Osteoblast (primary cell): ENCODE measurements around the gene EVA1A. TPM values are rescaled to one million over a fixed set of nuclear protein-coding genes. Genes with fewer than 3 reads are reported as not detected.

Experiments used
- DNase-seq: peaks from one replicate; pipeline ENCODE4 v3.0.0; 2011; ENCODE audit warnings: low spot score, mixed read lengths; ENCODE audit not compliant: insufficient read length; ENCODE audit errors: missing footprints
- H2AFZ ChIP-seq: 2 replicates; pipeline ENCODE4 v1.6.0; 2011; ENCODE audit warnings: mild to moderate bottlenecking, low read length
- H3K27ac ChIP-seq: 2 replicates; pipeline ENCODE4 v1.5.1; 2011; ENCODE audit warnings: mild to moderate bottlenecking, low read depth, low read length, moderate library complexity
- H3K27me3 ChIP-seq: 2 replicates; pipeline ENCODE4 v1.6.0; 2012; ENCODE audit warnings: mild to moderate bottlenecking, control low read depth, inconsistent platforms, low read length, moderate library complexity; ENCODE audit not compliant: insufficient read depth
- H3K36me3 ChIP-seq: 2 replicates; pipeline ENCODE4 v1.5.1; 2011; ENCODE audit warnings: mild to moderate bottlenecking, low read length, control low read depth, moderate library complexity; ENCODE audit not compliant: insufficient read depth
- H3K4me1 ChIP-seq: 2 replicates; pipeline ENCODE4 v1.5.1; 2011; ENCODE audit warnings: mild to moderate bottlenecking, low read length, control low read depth, moderate library complexity; ENCODE audit not compliant: insufficient read depth
- H3K4me2 ChIP-seq: 2 replicates; pipeline ENCODE4 v1.6.0; 2011; ENCODE audit warnings: mild to moderate bottlenecking, low read length; ENCODE audit not compliant: insufficient read depth
- H3K4me3 ChIP-seq: fragments of 200-600 bp; sonication (generic); 3 replicates; pipeline ENCODE4 v1.5.1; 2012; ENCODE audit warnings: mild to moderate bottlenecking, low read length, inconsistent platforms; ENCODE audit not compliant: insufficient read depth
- H3K79me2 ChIP-seq: 2 replicates; pipeline ENCODE4 v1.6.0; 2012; ENCODE audit warnings: mild to moderate bottlenecking, low read length, control low read depth, inconsistent platforms; ENCODE audit not compliant: insufficient read depth
- H3K9me3 ChIP-seq: 2 replicates; pipeline ENCODE4 v1.5.1; 2011; ENCODE audit warnings: low read depth, low read length, control low read depth
- H4K20me1 ChIP-seq: 2 replicates; pipeline ENCODE4 v1.6.0; 2012; ENCODE audit warnings: mild to moderate bottlenecking, low read length, control low read depth; ENCODE audit not compliant: insufficient read depth
- CTCF ChIP-seq: IDR thresholded peaks from 2 replicates; pipeline ENCODE4 v1.5.1; 2011; ENCODE audit warnings: mild to moderate bottlenecking, low read depth, low read length, moderate library complexity; ENCODE audit errors: extremely low read depth
- total RNA-seq: library from RNA; depleted of rRNA; stranded (reverse); fragments of >200 nt; gene quantifications from 2 replicates; pipeline ENCODE4 v1.2.3, GENCODE V29; 2012

EVA1A gene
- total RNA-seq, 1 donor, result 70.9 TPM

- DNase-seq, result no peak
- H3K9me3 ChIP-seq, result no peaks in the 10 kb centered on the region
- H4K20me1 ChIP-seq, result no peaks in the 10 kb centered on the region
- no peak overlapping the region for H2AFZ ChIP-seq
- no peaks in the 10 kb centered on the region for H3K79me2 ChIP-seq
- H3K4me2 ChIP-seq, result no peak overlapping the region
- no peak for TF ChIP-seq CTCF
- no peak overlapping the region for H3K27ac ChIP-seq
- H3K4me3 ChIP-seq, result no peak overlapping the region
- H3K4me1 ChIP-seq, result peaks cover 8% of the 10 kb centered on the region
- no peaks in the 10 kb centered on the region for H3K36me3 ChIP-seq
- peaks cover 4% of the 10 kb centered on the region for H3K27me3 ChIP-seq
Observed at GRCh38 chr2:75462206-75462605, 98.5 kb downstream of the EVA1A start.

- no peak overlapping the region for H2AFZ ChIP-seq
- no peak overlapping the region for H3K27ac ChIP-seq
- H3K4me3 ChIP-seq, result no peak overlapping the region
- no peak for TF ChIP-seq CTCF
- DNase-seq, result no peak
- no peaks in the 10 kb centered on the region for H4K20me1 ChIP-seq
- no peak overlapping the region for H3K4me2 ChIP-seq
- H3K4me1 ChIP-seq, result peaks cover 8% of the 10 kb centered on the region
- H3K36me3 ChIP-seq, result no peaks in the 10 kb centered on the region
- no peaks in the 10 kb centered on the region for H3K79me2 ChIP-seq
- peaks cover 7% of the 10 kb centered on the region for H3K27me3 ChIP-seq
- H3K9me3 ChIP-seq, result no peaks in the 10 kb centered on the region
Observed at GRCh38 chr2:75460630-75461029, 100.1 kb downstream of the EVA1A start.

- H3K4me1 ChIP-seq, result peaks cover 8% of the 10 kb centered on the region
- no peaks in the 10 kb centered on the region for H3K79me2 ChIP-seq
Observed at GRCh38 chr2:75459565-75460310, 101.0 kb downstream of the EVA1A start.

More at GRCh38 chr2:75459565-75460310, 101.0 kb downstream of the EVA1A start:
- no peaks in the 10 kb centered on the region for H4K20me1 ChIP-seq
- no peak overlapping the region for H2AFZ ChIP-seq
- peak; percentile 36 for DNase-seq
- H3K27ac ChIP-seq, result no peak overlapping the region
- H3K4me2 ChIP-seq, result peak overlapping the region; percentile 12
- no peak overlapping the region for H3K4me3 ChIP-seq
- no peak for TF ChIP-seq CTCF
- H3K36me3 ChIP-seq, result no peaks in the 10 kb centered on the region
- H3K9me3 ChIP-seq, result no peaks in the 10 kb centered on the region
- H3K27me3 ChIP-seq, result peaks cover 7% of the 10 kb centered on the region
